HG03575 (cell line): ENCODE results near the gene PTGR2.
"Not testable (repeated sequence)": the region's sequence is repeated elsewhere in the genome, so short reads cannot be mapped to it uniquely, and the experiment has no call there.

Source experiments
- ATAC-seq: cut with Tn5 transposase; IDR thresholded peaks from one replicate; pipeline ENCODE4 v1.9.1; 2021; ENCODE audit not compliant: unreplicated experiment, insufficient number of reproducible peaks, low FRiP score; ENCODE audit errors: extremely low read depth

Gene PTGR2

DNA sequence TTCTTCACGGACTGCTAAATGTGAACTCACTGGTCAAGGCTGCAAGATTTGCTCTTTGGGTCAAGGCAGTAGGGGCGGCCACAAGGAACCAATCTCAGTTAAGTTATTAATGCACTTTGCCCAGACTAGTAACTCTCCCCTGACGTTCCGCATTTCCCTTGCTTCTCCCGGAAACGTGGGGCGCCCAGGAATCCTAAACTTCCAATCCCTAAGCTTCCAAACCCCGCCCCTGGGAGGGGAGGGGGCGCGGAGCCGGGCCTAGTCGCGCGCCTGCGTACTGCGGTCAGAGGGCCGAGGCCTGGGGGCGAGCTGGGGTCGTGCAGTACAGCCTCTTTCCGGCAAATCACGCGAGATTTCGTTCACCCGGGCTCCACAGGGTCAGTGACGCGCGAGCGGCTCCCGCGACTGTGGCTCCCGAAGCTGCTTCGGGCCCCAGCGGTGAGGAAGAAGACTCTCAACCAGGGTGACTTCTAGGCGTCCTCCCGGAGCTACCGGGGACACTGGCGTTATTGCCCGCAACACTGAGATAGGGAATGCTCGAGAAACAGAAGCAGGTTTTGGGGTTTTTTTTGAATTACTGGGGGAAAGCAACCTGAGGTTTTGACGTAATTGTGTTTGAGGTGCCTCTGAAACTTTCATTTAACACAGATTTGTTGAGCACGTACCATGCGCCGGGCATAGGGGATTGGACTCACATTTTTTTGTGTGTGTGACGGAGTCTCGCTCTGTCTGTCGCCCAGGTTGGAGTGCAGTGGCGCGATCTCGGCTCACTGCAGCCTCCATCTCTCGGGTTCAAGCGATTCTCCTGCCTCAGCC is at the start of gene PTGR2:
TSS of gene PTGR2 (plus strand) at position 265 of the 816 bp plus-strand sequence. CDS start 7,032 bp downstream, outside the sequence.
- ATAC-seq = no peak

DNA sequence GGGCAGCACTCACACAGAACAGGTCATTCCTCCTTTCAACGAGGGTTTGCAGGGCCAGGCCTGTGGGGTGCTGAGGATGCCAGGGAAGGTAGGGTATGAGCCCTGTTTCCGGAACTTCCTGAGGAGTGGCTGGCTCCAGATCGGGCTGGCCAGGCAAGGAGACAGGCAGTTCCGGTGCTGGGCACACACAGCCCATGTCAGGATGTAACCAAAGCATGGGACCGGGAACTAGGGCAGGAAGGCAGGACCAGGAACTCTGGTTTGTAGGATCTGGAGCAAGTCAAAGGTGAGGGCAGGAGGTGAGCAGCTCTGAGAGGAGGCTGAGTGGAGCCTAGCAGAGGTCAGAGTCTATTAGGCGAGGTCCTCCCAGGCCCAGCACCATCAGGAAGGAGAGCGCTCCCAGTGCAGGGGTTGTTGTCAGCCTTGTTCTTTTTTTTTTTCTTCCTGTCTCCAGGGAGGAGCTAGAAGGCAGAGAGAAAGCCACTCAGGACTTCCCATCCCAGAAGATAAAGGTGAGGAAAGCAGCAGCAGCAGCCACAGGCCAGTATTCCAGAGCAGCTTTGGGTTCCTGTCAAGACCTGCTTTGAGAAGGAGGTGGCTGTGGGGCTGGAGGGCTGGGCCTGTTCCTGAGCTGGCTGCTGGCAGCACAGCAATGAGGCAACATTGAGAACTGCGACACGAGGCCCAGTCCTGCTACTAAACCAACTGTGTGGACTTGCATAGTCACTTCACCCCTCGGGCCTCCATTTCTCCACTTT is 49.0 kb upstream of the PTGR2 start:
- ATAC-seq = no peak

DNA sequence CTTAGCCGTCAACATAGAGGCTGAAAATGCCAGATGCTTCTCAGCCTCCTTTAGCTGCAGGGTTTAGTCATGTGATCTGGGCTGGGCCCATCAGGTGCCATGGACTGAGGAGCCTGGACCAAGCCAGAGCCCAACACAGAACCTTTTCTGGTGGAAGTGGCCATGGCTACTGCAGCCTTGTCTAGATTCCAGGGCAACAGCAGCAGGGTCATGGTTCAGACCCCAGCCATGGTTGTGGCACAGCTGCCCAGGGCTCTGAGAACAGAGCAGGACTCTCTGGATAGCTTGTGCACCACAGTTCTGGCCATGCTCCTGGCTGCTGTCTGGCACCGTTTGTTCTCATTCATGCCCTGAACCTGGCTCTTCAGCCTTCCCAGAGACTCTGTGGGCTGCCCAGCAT is 47.0 kb upstream of the PTGR2 start:
- no peak for ATAC-seq

DNA sequence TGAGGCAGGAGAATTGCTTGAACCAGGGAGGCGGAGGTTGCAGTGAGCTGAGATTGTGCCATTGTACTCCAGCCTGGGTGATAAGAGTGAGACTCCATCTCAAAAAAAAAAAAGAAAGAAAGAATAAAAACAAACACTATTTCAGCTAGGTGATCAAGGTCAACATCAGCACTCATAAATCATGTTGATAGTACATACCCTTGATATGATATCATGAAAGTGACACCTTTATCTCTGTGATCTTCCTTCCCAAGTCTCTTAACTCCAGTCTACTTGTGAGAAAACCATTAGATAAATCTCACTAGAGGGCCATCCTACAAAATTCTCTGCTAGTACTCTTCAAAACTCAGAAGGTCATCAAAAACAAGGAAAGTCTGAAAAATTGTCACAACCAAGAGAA is 44.2 kb upstream of the PTGR2 start:
- no peak for ATAC-seq

DNA sequence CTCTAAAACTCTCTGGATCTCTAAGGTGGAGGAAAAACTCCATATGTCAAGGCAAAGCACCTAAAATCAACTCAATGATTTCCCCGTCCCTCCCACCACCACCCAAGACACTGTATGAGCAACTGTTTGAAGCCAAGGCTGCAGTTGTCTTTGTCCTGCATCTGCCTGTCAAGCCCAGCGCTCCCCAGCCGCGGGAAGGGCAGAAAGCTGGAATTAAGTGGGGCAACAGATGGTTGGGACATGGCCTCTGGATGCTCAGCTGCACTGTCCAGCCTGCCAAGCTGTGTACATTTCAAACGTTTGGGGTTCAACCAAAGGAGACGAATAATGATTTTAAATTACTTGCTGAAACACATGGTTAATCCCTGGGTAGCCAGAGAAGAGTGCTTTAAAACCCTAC is 42.2 kb upstream of the PTGR2 start:
- ATAC-seq = no peak

DNA sequence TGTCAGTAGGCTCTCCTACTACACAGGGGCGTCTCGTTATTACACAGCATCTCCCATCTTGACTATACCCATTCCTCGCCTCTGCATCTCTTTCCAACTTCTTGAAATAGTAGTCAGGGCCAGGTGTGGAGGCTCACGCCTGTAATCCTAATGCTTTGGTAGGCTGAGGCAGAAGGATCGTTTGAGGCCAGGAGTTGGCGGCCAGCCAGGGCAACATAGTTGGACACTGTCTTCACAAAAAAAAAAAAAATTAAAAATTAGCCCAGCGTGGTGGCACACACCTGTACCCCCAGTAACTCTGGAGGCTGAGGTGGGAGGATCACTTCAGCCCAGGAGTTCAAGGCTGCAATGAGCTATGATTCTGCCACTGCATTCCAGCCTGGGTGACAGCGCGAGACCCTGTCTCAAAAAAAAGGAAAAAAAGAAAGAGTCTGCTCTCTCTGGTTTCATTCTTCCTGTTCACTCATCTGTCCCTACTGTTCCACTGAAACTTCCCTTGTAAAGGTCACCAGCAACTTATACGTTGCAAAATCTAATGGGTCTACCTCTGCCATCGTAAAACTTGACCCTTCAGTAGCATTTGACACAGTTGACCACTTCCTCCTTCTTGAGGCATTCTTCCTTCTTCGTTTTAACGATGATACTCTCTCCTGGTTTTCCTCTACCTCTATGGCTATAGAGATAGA is 41.0 kb upstream of the PTGR2 start:
- no peak for ATAC-seq

DNA sequence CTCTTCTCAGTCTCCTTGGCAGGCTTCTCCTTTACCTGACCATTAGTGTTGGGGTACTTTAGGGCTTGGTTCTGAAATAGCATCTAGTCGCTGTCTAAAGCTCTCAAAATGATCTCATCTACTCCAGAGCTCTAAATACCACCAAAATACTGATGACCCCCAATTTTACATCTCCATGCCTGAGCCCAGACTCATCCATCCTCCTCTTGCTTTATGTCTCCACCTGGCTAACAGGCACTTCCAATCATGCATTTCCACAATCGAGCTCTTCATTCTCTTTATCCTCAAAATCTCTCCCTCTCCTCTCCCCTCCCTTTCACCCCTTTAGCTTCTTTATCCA is 40.5 kb upstream of the PTGR2 start:
- ATAC-seq = no peak

DNA sequence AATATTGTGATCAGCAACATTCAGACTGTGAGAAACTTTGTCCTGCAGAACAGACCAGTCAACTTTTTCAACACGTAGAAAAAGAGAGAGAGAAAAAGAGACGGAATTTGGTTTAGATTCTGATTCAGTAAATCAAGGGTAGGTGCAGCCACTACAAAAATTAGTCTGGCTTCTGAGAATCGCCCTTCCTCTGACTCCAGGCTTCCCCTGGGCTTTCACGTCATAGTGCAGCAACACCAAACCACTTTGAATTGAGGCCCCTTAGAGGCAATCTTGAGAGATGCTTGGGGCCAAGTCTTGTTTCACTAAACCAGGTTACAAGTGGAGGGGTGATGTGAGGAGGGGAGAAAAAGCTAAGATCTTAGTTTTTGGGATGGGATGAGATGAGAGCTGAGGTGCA is 37.5 kb upstream of the PTGR2 start:
- no peak for ATAC-seq

DNA sequence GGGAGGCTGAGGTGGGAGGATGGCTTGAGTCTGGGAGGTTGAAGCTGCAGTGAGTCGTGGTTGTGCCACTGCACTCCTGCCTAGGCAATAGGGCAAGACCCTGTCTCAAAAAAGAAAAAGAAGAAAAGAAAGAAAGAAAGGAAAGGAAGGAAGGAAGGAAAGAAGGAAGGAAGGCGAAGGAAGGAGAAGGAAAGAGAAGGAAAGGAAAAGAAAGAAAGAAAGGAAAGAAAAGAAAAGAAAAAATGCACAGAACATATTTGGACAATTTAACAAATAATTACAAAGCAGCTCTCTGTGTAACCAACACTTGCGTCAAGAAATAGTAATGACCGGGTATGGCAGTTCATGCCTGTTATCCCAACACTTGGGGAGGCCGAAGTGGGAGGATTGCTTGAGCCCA is 35.8 kb upstream of the PTGR2 start:
- no peak for ATAC-seq

DNA sequence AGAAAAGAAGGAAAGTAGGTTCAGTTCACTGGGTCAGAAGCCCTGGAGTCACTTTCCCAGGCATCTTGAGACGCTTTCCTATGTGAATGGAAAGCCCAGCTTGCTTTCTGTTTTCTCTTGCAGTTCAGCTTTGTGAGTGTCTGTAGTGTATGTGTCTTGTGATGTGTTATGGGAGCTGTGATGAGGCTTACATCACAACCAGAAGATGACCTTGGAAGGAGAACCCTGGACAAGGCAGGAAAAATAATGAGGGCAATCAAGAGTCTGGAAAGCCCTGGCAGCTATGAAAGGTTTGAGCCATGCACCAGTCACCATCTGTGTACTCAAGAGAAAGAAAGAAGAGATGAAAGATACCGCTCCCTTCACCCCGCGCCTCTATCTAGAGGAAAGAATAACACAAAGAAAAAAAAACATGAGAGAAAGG is 35.2 kb upstream of the PTGR2 start:
- no peak for ATAC-seq

DNA sequence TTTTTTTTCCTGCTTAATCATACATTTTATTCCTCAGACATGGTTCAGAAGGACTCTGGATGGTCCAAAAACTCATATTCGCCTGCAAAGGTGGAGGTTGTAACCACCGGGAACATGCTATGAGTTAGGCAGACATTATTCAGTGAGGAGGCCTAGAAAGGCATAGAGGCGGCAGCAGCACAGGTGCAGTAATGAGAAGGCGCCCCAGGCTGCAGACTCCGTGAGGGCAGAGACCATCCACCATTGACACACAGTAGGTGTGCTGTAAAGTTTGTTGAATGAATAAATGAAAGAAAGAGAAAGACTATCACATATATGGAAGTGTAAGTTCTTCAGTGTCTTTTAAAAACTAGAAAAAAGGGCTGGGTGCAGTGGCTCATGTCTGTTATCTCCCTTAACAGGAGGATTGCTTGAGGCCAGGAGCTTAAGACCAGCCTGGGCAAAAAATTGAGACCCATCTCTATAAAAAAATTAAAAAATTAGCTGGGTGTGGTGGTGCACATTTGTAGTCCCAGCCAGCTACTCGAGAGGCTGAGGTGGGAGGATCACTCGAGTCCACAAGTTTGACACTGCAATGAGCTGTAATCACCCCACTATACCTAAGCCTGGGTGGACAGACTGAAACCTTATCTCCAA is 34.5 kb upstream of the PTGR2 start:
- ATAC-seq = no peak

DNA sequence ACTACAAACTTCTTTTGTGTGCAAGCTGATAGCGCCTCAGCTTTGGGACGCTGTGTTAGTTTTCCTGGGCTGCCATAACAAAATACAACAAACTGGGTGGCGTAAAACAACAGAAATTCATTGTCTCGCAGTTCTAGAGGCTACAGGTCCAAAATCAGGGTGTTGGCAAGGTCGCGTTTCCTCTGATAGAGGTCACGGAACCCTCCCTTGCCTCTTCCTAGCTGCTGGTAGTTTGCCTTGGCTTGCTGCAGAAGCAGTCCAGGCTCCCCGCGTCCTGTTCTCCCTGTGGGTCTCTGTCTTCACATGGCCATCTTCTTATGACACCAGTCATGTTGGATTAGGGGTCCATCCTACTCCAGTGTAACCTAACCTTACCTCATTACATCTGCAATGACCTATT is 32.8 kb upstream of the PTGR2 start:
- ATAC-seq = no peak

DNA sequence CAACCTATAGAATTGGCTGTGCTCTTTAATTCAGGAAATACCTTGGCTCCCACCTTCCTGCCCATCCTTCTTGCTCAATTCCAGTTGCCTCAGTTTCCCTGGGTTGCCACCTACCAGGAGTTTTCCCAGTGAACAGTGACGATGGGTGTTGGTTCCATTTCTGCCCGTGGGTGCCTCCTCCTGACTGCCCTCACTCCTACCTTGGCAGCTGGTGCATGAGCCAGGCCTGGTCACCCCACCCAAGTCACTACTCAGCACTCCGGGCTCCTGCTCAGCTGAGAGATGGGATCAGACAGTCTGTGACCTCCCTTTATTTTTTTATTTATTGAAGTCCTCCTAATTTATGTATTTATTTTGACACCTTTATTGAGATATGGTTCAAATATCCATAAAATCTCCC is 31.0 kb upstream of the PTGR2 start:
- no peak for ATAC-seq

DNA sequence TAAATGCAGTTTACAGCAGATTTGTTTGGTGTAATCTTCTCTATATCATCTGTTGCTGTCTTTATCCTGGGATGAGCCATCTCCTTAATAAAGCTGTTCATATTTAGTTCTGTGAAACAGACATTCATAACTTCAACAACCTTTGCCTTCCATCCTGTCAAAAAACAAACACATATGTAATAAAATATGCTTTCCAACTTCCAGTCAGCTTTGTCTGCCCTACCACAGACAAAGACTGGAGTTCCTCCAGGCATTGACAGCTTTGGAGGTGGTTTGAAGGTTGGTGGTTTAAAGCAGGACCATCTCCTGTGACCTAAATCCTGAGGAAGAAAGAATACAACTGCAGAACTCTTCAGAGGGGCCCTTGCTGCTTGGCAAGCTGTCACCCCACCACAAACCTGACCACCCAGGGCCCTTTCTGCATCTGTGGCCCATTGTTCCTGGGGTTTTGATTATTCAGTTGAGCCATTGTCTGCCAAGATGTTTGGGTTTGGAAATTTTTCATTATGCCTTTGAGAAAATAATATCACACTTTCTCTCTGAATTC is 28.2 kb upstream of the PTGR2 start:
- no peak for ATAC-seq

DNA sequence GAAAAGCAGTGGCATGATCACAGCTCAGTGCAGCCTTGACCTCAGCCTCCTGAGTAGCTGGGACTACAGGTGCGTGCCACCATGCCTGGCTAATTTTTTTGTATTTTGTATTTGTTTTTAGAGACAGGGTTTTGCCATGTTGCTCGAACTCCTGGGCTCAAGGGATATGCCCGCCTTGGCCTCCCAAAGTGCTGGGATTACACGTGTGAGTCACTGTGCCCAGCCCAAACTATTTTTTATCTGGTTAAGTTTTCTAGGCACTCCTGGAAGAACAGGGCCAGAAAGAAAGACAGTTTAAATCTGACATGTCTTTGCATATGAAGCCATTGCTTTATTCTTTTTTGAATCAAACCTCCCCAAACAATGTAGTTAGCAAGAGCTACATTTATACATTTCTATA is 27.5 kb upstream of the PTGR2 start:
- no peak for ATAC-seq

DNA sequence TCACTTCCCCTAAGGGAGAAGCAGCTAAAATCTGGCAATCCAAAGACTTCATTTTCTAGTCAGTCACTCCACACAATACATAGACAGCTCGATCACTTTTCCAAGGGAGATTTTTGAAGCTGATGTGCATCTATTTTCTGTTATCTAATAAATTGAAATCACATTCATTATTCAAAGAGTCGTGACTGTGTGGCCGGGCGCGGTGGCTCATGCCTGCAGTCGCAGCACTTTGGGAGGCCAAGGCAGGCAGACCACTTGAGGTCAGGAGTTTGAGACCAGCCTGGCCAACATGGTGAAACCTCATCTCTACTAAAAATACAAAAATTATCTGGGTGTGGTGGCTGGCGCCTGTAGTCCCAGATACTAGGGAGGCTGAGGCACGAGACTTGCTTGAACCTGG is 27.1 kb upstream of the PTGR2 start:
- ATAC-seq = no peak

DNA sequence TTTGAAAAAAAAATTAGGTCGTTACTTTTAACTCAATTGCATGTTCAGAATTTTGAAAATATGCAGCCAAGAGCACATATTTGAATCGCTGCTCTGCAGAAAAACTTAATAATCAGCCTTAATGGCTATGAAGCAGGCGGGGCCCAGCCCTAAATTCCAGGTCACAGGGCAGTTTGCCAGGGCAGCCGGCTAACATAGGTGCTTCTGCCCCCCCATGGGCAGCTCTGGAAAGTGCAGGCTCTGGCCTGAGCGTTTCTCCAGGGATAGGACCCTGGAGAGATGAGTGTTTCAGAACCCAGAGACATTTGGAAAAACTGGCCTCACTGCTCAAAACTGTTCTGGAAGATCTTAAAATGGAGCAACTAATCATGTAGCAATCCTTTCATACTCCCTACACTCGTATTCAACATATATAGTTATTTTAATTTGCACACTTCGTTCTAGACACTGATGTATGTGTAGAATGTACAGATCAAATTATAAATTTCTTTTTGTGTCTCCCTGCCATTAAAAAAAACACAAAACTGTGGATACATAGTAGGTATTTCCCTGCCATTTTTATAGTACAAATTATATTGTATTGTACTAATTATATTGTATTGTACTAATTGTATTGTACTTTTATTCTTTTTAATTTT is 26.0 kb upstream of the PTGR2 start:
- no peak for ATAC-seq

DNA sequence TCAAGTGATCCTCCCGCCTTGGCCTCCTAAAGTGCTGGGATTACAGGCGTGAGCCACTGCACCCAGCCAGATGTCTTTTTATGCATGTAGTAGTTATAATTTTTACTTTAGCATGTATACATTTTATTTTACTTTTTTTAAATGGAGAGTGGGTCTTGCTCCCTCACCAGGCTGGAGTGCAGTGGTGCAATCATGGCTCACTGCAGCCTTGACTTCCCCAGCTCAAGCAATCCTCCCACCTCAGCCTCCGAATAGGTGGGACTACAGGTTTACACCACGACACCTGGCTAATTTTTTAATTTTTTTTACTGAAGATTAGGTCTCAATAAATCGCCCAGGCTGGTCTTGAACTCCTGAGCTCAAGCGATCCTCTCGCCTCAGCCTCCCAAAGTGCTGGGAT is 24.4 kb upstream of the PTGR2 start:
- not testable (repeated sequence) for ATAC-seq

DNA sequence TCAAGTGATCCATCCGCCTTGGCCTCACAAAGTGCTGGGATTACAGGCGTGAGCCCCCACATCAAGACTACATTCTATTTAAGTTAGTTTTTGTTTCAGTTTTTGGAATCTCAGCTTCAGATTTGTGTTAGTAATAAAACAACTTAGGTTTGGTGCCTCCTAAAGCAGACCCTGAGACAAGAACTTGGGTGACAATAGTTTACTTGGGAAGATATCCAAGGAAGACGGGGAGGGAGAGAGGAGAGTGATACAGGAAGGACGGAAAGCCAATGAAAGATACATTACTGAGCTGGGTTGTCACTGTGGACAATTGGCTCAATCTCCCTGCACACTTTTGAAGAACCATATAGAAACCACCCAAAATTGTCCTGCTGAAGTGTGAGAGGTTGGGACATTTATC is 22.6 kb upstream of the PTGR2 start:
- no peak for ATAC-seq
